Ishikawa (cell line): ENCODE data around the gene TBC1D24.

Source experiments
- EP300 ChIP-seq: IDR thresholded peaks from 2 replicates; pipeline ENCODE4 v1.6.1; 2012; ENCODE audit warnings: borderline replicate concordance
- YY1 ChIP-seq: IDR thresholded peaks from 2 replicates; pipeline ENCODE4 v1.6.1; 2012; ENCODE audit warnings: low read depth

DNA sequence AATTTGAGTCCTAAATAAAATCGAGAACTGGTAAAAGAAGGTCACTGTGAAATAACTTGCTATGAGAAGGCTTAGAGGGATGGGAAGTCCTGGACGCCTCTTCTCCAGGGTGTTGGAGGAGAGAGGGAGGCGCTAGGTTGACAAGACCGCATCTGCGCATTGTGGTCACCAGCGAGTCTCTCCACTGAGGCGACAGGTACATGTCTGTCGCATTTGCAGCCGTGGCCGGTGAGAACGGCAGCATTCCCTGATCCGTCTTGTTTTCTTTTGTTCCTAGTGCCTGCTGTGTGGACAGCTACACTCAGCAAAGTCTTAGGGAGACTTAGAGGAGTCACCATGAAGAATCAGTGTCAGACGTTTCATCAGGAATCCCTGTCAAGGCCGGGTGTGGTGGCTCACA, 30.8 kb downstream of the TBC1D24 start:
- TF ChIP-seq EP300 (no peak), YY1 (no peak)
